Esophagus muscularis mucosa (tissue), 4 donors: ENCODE measurements around the gene GLT1D1. TPM values are rescaled to one million over a fixed set of nuclear protein-coding genes. Genes with fewer than 3 reads are reported as not detected.

Experiments
- DNase-seq: peaks from one replicate; pipeline ENCODE4 v3.0.0-alpha.2; 2017; ENCODE audit errors: extremely low spot score
- H3K27ac ChIP-seq, 4 donors: fragments of 200-600 bp; sonication (generic); replicated peaks in 1 of 4; 1 replicate in 3 of 4; 2 replicates in 1 of 4; pipeline ENCODE4 v1.5.1; 2016 to 2019; ENCODE audit warnings: mild to moderate bottlenecking in 1 of 4
- H3K27me3 ChIP-seq, 4 donors: fragments of 200-600 bp; sonication (generic); one replicate each; pipeline versions ENCODE4 v1.5.1 to v1.6.0; 2016 to 2019
- H3K36me3 ChIP-seq, 4 donors: fragments of 200-600 bp; sonication (generic); one replicate each; pipeline ENCODE4 v1.5.1; 2016 to 2019
- H3K4me1 ChIP-seq, 4 donors: fragments of 200-600 bp; sonication (generic); one replicate each; pipeline ENCODE4 v1.5.1; 2016 to 2019
- H3K4me3 ChIP-seq, 4 donors: fragments of 200-600 bp; sonication (generic); 1 replicate in 2 of 4; 2 replicates in 2 of 4; pipeline ENCODE4 v1.5.1; 2016 to 2019; ENCODE audit warnings: mild to moderate bottlenecking in 4 of 4, moderate library complexity in 1 of 4
- H3K9me3 ChIP-seq, 4 donors: fragments of 200-600 bp; sonication (generic); 1 replicate in 3 of 4; 2 replicates in 1 of 4; pipeline ENCODE4 v1.5.1; 2016 to 2019
- CTCF ChIP-seq, 3 experiments: fragments of 200-600 bp in 2 of 3; fragments of 450-650 bp in 1 of 3; sonication (generic) in 2 of 3; IDR thresholded peaks; one replicate each; pipeline ENCODE4 v1.5.1; 2017 to 2019; ENCODE audit warnings: antibody characterized with exemption in 3 of 3, mild to moderate bottlenecking in 2 of 3, moderate library complexity in 1 of 3
- EP300 ChIP-seq: sonication (generic); formaldehyde crosslinking; IDR thresholded peaks from one replicate; pipeline ENCODE4 v1.6.1; 2017; ENCODE audit warnings: antibody characterized with exemption
- POLR2A ChIP-seq: fragments of 450-650 bp; IDR thresholded peaks from one replicate; pipeline ENCODE4 v1.6.1; 2017; ENCODE audit warnings: antibody characterized with exemption, moderate library complexity, mild to moderate bottlenecking, low read depth
- POLR2AphosphoS5 ChIP-seq, 2 donors: sonication (generic); formaldehyde crosslinking; IDR thresholded peaks; one replicate each; pipeline ENCODE4 v1.6.1; 2017; ENCODE audit warnings: antibody characterized with exemption in 2 of 2
- WGBS: methylation state at CpG from one replicate; pipeline ENCODE4 v1.1.5; 2018; 5-methylcytosine and 5-hydroxymethylcytosine counted together
- intact Hi-C: fragments of 100-400 bp; cut with DNase I; formaldehyde crosslinking; loops from one replicate; pipeline ENCODE4 v1.15.1; 2023
- total RNA-seq, 4 donors: library from RNA; depleted of rRNA; stranded (reverse); fragments of >200 nt; gene quantifications; one replicate each; pipeline versions ENCODE4 v1.1.0 to v1.2.1, GENCODE V29; 2016

GLT1D1 gene
- total RNA-seq, 4 donors from 2014 or later: under 0.01 to 1.5 (median 0.32) TPM

GRCh38 chr12:128807161-128807724 lies 46.0 kb upstream of the GLT1D1 start:
- Histone ChIP-seq H3K4me1 (peaks cover 15 to 34% (median 23%) of the 10 kb centered on the region in 4 donors), H3K4me3 (no peak overlapping the region), H3K36me3 (peaks cover 20 to 59% (median 32%) of the 10 kb centered on the region in 4 donors), H3K9me3 (peaks cover 0 to 4% (median 0%) of the 10 kb centered on the region in 4 donors), H3K27me3 (no peaks in the 10 kb centered on the region), H3K27ac (peak overlapping the region in 1 of 4 donors; percentile 35)
- intact Hi-C loops: no loop called here
- no peak for DNase-seq
- 76% methylated on average over 9 of the region's 14 CpGs for WGBS
- TF ChIP-seq CTCF (IDR thresholded peaks at IDR 0.05) (no peak), EP300 (no peak), POLR2AphosphoS5 (IDR thresholded peaks at IDR 0.05) (no peak), POLR2A (no peak)

DNA sequence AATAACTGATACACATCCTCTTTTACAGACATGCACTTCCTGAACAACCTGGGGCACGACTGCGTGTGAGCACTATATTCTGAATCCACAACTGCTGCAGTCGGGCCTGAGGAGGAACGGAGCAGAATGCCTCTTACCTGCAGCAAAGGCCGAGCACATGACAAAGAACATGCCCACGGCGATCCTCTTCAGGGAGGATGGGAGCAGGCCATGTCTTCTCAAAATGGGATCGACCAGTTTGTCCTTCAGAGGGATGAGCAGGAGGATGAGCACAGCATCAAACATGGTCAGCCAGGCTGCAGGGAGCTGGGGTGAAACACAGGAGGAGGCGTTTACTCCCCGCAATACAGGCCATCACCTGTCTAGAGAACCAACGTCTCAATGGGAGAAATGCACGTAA lies 44.6 kb upstream of the GLT1D1 start:
- Histone ChIP-seq H3K27ac (no peak overlapping the region), H3K9me3 (peaks cover 0 to 4% (median 0%) of the 10 kb centered on the region in 4 donors), H3K4me3 (no peak overlapping the region), H3K27me3 (no peaks in the 10 kb centered on the region), H3K4me1 (peaks cover 25 to 41% (median 27%) of the 10 kb centered on the region in 4 donors), H3K36me3 (peaks cover 20 to 67% (median 30%) of the 10 kb centered on the region in 4 donors)
- WGBS: 81% methylated on average over 12 of the region's 12 CpGs
- intact Hi-C loops: no loop called here
- no peak for DNase-seq
- TF ChIP-seq POLR2AphosphoS5 (IDR thresholded peaks at IDR 0.05): no peak
- no peak for TF ChIP-seq POLR2A
- no peak for TF ChIP-seq CTCF (IDR thresholded peaks at IDR 0.05)
- no peak for TF ChIP-seq EP300

GRCh38 chr12:128810182-128811127 lies 42.8 kb upstream of the GLT1D1 start:
- Histone ChIP-seq H3K4me1 (peaks cover 25 to 54% (median 37%) of the 10 kb centered on the region in 4 donors), H3K27me3 (no peaks in the 10 kb centered on the region), H3K4me3 (peak overlapping the region in 3 of 4 donors; percentile 13 to 21 (median 21)), H3K9me3 (no peaks in the 10 kb centered on the region), H3K27ac (peak overlapping the region; percentile 61 to 78 (median 66)), H3K36me3 (peaks cover 20 to 63% (median 32%) of the 10 kb centered on the region in 4 donors)
- TF ChIP-seq POLR2A (no peak), POLR2AphosphoS5 (IDR thresholded peaks at IDR 0.05) (peak in 1 of 2 donors; percentile 54), CTCF (IDR thresholded peaks at IDR 0.05) (no peak), EP300 (no peak)
- no peak for DNase-seq
- WGBS: 29% methylated on average over 14 of the region's 14 CpGs
- intact Hi-C loops: no loop called here

DNA sequence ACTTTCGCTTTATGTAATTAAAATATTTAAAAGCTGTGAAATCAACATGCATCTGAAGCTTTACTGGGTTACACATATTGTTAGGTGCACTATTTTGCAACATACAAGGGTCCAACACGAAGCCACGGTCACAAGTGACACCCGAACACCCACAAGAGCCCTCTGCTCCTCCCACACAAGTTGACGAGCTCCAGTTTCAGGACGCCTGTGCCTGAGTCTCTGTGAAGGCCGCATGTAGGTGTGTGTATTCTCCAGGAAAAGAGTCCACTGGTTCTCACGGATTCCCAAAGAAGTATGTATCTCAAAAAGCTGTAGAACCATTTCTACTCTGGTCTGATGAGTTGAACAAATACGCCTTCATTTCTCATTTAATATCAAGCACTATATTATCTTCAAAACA lies 41.5 kb upstream of the GLT1D1 start:
- peaks cover 38 to 67% (median 49%) of the 10 kb centered on the region in 4 donors for H3K4me1 ChIP-seq
- TF ChIP-seq POLR2AphosphoS5 (IDR thresholded peaks at IDR 0.05): no peak
- no peak for TF ChIP-seq CTCF (IDR thresholded peaks at IDR 0.05)
- no peak for TF ChIP-seq EP300
- TF ChIP-seq POLR2A: no peak
- H3K9me3 ChIP-seq: no peaks in the 10 kb centered on the region
- H3K27ac ChIP-seq: peak overlapping the region in 1 of 4 donors; percentile 78
- no peaks in the 10 kb centered on the region for H3K27me3 ChIP-seq
- peaks cover 20 to 55% (median 30%) of the 10 kb centered on the region in 4 donors for H3K36me3 ChIP-seq
- intact Hi-C loops: no loop called here
- 88% methylated on average over 9 of the region's 9 CpGs for WGBS
- no peak for DNase-seq
- H3K4me3 ChIP-seq: no peak overlapping the region
